Esophagus muscularis mucosa (tissue), 3 donors: Measurements from ENCODE around the gene ANKRD33.

Experiments used
- CTCF ChIP-seq, 3 experiments: fragments of 200-600 bp in 2 of 3; fragments of 450-650 bp in 1 of 3; sonication (generic) in 2 of 3; IDR thresholded peaks; one replicate each; pipeline ENCODE4 v1.5.1; 2017 to 2019; ENCODE audit warnings: antibody characterized with exemption in 3 of 3, mild to moderate bottlenecking in 2 of 3, moderate library complexity in 1 of 3
- POLR2A ChIP-seq: fragments of 450-650 bp; IDR thresholded peaks from one replicate; pipeline ENCODE4 v1.6.1; 2017; ENCODE audit warnings: antibody characterized with exemption, moderate library complexity, mild to moderate bottlenecking, low read depth
- POLR2AphosphoS5 ChIP-seq, 2 donors: sonication (generic); formaldehyde crosslinking; IDR thresholded peaks; one replicate each; pipeline ENCODE4 v1.6.1; 2017; ENCODE audit warnings: antibody characterized with exemption in 2 of 2

GRCh38 chr12:51870504-51870903, 17.4 kb upstream of the ANKRD33 start:
- TF ChIP-seq POLR2A = no peak
- no peak for TF ChIP-seq CTCF (IDR thresholded peaks at IDR 0.05)
- TF ChIP-seq POLR2AphosphoS5 (IDR thresholded peaks at IDR 0.05) = no peak
